Activated CD8-positive, alpha-beta memory T cell treated with anti-CD3 and anti-CD28 coated beads, Interleukin-2, amount 50 U/mL, for 24 hours (primary cell): ENCODE results near the gene BACE1-AS.

Experiments
- DNase-seq: peaks from one replicate; pipeline ENCODE4 v3.0.0-alpha.2; 2020; ENCODE audit errors: extremely low read depth

BACE1-AS gene

DNA sequence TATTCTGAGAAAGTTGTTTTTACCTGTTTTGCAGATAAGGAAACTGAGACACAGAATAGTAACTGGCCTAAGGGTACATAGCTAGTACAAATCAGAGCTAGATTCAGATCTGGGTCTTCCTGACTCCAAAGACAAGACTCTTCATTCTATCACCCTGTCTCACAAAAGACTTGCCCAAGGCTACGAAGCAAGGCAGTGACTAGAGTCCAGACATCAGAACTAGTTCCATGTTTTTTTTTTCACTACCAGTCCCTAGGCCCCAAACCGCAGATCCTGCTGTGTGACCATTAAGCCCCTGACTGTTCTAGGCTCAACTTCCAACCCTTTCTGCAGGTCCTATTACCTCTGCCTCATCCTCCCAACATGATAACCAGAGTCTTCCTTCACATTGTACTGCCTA, 1.5 kb downstream of the BACE1-AS start:
- no peak for DNase-seq

DNA sequence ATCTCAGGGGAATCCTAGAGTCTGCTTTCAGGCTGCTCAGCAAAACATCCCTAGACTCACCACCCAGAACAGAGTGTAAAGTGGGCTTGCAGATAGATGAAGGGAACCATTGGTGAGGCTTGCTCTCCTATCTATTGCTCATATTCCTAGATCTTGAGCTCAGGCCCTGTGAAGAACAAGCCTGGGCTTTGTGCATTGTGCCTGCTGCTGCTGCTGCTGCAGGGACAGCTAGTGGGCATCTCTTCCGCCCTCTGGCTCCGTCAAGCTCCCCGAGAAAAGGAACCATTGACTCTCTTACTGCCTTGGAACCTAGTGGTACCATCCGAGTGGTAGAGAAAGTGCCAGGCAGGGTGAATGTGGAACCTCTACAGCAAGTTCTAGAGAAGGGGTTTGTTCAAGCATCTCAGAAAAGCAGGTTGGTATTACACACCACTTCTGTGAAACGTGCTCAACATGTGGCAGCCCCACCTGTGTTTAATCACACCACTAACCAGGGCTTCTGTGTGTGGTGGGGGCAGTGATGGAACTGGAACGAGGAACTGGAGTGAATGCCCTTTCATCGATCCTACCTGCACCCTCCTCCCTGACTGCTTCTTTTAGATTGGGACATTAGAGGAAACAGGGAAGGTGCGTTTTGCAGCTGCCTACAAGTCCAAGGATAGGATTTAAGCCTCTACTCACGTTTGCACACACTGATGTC, 4.4 kb downstream of the BACE1-AS start:
- no peak for DNase-seq

- no peak for DNase-seq
Observed at GRCh38 chr11:117296881-117297280, 5.7 kb downstream of the BACE1-AS start.

DNA sequence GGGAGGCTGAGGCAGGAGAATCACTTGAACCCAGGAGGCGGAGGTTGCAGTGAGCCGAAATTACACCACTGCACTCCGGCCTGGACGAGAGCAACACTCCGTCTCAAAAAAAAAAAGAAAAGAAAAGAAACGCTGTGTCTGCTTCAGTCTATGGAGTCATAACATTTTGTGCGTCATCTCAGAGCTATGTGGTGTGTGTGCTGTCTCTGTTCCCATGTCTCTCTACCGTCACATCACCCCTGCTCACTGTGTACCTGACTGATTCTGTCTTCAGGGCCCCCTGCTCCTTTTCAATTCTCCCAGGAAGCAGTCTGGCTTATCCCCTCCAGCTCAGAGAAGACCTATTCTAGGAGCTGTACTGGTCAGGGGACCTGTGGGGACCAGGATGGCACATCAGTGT, 7.0 kb downstream of the BACE1-AS start:
- no peak for DNase-seq

- no peak for DNase-seq
Observed at GRCh38 chr11:117299351-117300282, 8.5 kb downstream of the BACE1-AS start.

DNA sequence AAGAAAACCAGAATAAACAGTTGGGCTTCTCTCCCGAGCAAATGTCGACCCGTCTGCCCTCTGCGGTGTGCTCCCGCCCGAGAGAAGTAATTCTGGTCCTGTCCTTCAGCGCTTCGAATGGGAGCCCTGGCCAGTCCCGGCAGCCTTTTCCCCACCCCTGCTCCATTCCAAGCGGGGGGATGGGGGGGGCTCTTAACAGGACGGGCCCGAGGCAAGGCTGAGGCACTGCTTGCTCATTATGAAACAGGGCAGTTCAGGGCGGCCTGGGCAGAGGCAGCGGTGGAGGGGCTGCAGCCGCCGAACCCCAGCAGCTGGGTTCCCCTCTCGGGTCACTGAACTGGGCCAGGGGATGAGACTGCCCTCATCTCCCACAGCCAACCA, 9.1 kb downstream of the BACE1-AS start:
- no peak for DNase-seq

DNA sequence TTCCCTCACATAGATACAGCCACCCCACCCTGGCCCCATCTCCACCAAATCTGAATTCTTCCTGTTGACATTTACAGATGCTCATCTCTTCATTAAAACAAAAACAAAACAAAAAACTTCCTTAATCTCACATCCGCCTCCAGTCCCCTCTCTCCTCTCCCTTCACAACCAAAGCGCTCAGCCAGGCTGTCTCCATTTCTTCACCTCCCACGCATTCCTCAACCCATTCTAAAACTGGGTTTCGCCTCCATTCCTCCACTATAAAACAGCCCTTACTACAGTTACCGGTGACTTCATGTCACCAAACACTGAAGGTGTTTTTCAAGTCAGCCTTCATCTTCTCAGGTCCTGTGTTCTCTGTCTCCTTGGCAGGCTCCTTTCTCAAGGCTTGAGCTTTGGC, 9.6 kb downstream of the BACE1-AS start:
- no peak for DNase-seq

DNA sequence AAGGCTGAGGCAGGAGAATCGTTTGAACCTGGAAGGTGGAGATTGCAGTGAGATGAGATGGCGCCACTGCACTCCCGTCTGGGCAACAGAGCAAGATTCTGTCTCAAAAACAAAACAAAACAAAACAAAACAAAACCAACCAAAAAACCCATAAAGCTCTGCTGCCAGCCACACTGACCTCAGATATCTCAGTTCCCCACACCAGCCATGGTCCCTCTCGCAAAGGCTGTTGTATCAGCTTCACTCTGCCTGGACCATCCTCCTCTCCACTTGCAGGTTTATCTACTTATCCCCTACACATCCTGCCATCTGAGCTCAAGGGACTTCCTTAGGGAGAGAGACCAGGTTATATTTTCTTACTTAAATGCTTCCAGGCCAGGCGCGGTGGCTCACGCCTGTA, 11.1 kb downstream of the BACE1-AS start:
- no peak for DNase-seq

GRCh38 chr11:117303101-117303500, 12.0 kb downstream of the BACE1-AS start:
- no peak for DNase-seq

- no peak for DNase-seq
Observed at GRCh38 chr11:117303646-117304315, 12.6 kb downstream of the BACE1-AS start.

GRCh38 chr11:117305145-117305544, 14.0 kb downstream of the BACE1-AS start:
- no peak for DNase-seq

GRCh38 chr11:117309310-117309709, 18.2 kb downstream of the BACE1-AS start:
- DNase-seq: no peak

DNA sequence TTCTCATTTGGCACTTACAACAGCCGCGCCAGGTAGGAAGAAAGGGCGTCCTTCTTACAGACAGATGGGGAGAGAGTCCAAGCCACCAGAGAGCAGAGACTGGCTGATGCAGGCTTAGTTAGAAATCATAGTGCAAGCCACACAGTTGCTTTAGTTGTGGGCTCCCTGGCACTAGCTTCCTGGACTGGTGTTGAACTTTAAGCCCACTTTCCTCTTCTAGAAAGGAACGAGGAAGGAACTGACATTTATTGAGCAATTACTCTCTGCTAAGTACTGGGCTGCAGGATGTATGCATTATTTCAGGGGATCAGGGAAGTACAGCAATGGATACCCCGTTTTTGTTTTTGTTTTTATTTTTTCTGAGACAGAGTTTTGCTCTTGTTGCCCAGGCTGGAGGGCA, 21.9 kb downstream of the BACE1-AS start:
- no peak for DNase-seq

- no peak for DNase-seq
Observed at GRCh38 chr11:117313828-117314768, 23.0 kb downstream of the BACE1-AS start.

- no peak for DNase-seq
Observed at GRCh38 chr11:117314840-117315239, 23.7 kb downstream of the BACE1-AS start.

GRCh38 chr11:117315285-117316196, 24.4 kb downstream of the BACE1-AS start:
- DNase-seq: no peak

DNA sequence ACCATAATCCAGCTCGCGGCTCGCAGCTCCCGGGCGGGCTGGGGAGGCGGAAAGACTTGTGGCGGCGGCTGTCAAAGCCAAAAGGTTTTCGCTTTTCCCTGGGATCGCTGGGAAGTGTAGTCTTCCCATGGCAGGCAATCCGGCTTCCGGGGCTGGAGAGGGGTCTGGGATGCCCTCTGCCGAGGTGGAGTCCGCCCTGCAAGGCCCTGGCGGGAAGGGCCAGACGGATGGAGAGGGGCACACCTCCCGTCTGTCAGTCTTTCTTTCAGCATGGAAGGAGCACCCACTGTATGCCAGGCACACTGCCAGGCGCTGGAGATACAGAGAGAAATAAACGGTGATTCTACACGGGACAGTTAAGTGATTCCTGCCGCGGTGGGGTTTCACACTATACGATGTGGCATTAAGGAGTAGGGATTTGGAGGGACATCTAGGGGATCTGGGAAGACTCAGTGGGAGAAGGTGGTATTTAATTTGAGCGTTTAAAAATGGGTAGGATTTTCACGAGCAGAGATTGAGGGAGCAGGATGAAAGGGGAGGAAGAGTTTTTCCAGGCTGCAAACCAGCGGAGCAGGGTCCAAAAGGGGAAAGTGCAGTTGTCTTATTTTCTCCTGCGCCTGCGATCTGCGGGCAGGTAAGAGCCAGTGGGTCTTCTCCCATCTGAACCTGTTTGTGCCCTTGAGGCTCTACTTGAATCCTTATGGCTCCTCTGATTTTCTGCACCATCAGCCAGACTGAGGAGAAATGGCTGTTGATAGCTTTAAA, 25.2 kb downstream of the BACE1-AS start, which contains the start of gene BACE1:
Gene BACE1, minus strand, starts transcription at position 60 of the 765 bp plus-strand sequence. CDS start 461 bp downstream, outside the sequence.
- DNase-seq: no peak

- DNase-seq: no peak
Observed at GRCh38 chr11:117318738-117319137, 27.6 kb downstream of the BACE1-AS start.

GRCh38 chr11:117319214-117319840, 28.2 kb downstream of the BACE1-AS start:
- DNase-seq: no peak
